Measurements from ENCODE around the gene ATAD3A.
"Not testable (repeated sequence)": the region's sequence is repeated elsewhere in the genome, so short reads cannot be mapped to it uniquely, and the experiment has no call there.

Gene ATAD3A

DNA sequence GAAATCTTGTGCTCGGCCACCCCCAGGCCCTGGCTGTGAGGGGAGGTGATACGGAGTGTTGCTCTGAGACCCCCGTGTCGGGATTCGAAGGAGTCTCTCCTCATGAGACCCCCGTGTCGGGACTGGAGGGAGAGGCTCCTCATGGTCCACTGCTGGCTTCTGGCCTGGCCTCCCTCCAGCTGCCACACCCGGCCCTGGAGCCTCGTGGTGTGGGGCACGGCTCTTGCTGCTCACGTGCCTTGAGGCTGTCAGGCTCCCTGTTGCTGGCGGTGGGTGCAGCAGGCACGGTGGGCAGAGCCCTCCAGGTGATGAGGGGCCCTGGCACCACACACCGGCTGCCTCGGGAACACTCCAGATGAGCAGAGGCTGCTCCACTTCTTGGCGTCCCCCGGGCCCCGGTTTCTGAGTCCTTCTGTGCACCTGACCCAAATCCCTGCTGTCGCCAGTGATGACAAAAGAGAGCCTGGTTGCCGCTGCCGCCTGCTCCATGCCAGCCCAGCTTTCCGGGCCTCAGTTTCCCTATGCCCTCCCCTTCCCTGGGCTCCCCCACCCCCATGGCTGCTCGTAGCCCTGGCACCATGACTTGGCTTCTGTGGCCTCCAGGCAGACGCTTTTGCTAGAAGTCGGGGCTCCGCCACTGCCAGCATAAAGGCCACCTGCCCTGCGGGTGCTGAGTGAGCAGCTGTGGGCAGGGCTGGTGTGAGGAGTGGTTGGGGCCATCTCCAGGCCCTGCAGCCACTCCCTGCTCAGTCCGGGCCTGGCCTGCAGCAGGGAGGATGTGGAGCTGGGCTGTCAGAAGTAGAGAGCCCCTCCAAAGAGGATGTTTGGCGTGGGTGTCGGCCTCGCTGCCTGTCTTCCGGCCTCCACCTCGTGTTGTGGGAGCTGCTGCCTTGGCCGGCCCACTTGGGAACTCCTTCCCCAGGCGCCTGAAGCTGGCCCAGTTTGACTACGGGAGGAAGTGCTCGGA lies 16.6 kb downstream of the ATAD3A start:
- DNase-seq (ENCODE audit: low read depth) = no peak
- TF ChIP-seq, protein P1, sequence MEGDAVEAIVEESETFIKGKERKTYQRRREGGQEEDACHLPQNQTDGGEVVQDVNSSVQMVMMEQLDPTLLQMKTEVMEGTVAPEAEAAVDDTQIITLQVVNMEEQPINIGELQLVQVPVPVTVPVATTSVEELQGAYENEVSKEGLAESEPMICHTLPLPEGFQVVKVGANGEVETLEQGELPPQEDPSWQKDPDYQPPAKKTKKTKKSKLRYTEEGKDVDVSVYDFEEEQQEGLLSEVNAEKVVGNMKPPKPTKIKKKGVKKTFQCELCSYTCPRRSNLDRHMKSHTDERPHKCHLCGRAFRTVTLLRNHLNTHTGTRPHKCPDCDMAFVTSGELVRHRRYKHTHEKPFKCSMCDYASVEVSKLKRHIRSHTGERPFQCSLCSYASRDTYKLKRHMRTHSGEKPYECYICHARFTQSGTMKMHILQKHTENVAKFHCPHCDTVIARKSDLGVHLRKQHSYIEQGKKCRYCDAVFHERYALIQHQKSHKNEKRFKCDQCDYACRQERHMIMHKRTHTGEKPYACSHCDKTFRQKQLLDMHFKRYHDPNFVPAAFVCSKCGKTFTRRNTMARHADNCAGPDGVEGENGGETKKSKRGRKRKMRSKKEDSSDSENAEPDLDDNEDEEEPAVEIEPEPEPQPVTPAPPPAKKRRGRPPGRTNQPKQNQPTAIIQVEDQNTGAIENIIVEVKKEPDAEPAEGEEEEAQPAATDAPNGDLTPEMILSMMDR (IDR thresholded peaks at IDR 0.05; ENCODE audit: control insufficient read depth, insufficient read depth, low read depth, low read length, missing control alignments) = no peak
- H3K4me3 ChIP-seq (ENCODE audit: control insufficient read depth, low read depth, low read length) = no peak overlapping the region

DNA sequence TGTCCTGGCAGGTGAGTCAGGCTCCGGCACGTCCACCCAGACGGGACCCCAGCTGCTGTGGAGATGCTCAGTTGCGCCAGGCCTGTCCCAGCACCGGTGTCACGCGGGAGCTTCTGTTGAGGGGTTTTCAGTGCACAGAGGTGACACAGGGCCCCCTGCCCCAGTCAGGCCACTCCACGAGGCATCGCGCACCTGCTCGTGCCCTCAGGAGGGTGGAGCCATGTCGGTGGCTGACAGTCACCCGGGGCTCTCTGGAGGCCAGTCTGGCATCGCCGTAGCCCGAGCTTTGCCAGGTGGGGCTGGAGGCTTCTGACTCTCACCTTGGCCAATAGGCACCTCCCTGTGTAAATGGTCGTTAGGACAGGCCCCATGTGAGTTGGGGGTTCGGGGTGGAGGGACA lies 17.4 kb downstream of the ATAD3A start:
- DNase-seq (ENCODE audit: low read depth) = no peak
- TF ChIP-seq, protein P1 (IDR thresholded peaks at IDR 0.05; ENCODE audit: control insufficient read depth, insufficient read depth, low read depth, low read length, missing control alignments) = no peak
- H3K4me3 ChIP-seq (ENCODE audit: control insufficient read depth, low read depth, low read length) = no peak overlapping the region

DNA sequence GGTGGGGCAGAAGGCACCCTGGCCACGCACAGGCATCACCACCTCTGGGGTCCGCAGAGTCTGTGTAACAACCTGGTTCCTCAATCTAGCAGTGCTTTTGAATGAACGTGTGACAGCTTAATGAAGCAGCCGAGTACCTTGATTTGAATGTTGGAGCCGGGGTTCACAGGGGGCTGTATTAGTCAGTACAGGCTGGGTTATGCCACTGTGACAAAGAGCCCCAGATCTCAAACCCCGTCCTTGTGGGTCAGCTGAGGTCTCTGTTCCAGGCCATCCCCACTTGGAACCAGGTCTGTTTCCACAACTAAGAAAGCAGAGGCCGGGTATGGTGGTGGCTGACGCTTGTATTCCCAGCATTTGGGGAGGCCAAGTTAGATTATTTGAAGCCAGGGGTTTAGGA lies 18.0 kb downstream of the ATAD3A start:
- TF ChIP-seq, protein P1 (IDR thresholded peaks at IDR 0.05; ENCODE audit: control insufficient read depth, insufficient read depth, low read depth, low read length, missing control alignments) = no peak
- no peak for DNase-seq (ENCODE audit: low read depth)
- H3K4me3 ChIP-seq (ENCODE audit: control insufficient read depth, low read depth, low read length) = no peak overlapping the region

DNA sequence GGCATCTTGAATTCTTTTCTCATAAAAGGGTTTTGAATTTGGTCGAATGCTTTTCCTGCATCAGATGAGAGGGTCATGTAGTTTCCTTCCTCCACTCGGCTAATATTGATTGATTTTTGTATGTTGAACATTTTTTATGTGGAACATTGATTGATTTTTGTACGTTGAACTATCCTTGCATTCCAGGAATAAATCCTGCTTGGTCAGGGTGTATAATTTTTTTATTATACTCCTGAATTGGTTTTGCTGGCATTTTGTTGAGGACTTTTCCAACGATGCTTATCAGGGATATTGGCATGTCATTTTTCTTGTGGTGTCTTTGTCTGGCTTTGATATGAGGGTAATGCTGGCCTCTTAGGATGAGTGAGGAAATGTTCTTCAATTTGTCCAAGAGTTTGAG lies 20.0 kb downstream of the ATAD3A start:
- no peak overlapping the region for H3K4me3 ChIP-seq (ENCODE audit: control insufficient read depth, low read depth, low read length)
- no peak for DNase-seq (ENCODE audit: low read depth)
- TF ChIP-seq, protein P1 (IDR thresholded peaks at IDR 0.05; ENCODE audit: control insufficient read depth, insufficient read depth, low read depth, low read length, missing control alignments) = no peak

DNA sequence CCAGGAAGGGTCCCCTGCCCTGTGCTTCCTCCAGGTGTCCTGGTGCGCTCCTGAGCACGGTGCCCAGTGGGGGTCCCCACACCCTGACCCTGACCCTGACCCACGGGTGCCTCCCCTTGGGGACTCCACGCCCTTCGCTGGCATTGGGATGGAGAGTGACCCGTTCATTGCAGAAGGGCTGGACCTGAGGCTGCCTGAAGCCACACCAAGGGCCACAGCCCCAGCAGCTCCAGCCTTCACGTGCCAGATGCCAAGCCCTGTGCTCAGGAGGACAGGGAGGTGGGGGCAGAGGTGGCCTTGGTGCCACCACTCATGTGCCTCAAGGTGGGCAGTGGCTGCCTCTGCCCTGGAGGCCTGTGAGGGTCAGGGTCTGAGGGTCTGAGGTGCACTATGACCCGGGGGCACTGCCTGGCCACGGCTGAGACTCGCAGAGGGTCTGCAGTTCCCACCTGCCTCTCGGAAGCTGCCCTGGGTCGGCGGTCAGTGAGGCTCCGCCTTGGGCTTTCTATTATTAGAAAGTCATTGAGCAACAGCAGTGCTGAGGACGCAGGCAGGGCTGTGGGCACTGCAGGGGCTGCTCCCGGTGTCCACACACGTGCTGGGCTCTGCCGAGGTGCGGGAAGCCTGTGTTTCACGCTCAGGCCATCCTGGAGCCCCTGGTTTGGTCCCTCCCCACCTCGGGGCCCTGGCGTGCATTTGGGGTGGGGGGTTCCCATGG lies 21.4 kb downstream of the ATAD3A start:
- not testable (repeated sequence) for H3K4me3 ChIP-seq (ENCODE audit: control insufficient read depth, low read depth, low read length); DNase-seq (ENCODE audit: low read depth)

DNA sequence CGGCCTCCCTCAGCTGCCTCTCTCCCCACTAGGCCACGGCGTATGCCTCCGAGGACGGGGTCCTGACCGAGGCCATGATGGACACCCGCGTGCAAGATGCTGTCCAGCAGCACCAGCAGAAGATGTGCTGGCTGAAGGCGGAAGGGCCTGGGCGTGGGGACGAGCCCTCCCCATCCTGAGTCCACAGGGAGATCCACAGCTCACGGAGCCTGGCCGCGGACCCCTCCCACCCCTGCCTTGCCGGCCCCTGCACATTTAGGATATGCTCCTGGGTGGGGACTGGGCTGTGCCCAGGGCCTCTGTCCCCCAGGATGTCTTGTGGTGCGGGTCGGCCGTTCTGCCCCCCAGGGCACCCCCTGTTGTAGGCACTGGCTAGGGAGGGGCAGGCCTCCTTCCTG lies 21.9 kb downstream of the ATAD3A start:
- not testable (repeated sequence) for DNase-seq (ENCODE audit: low read depth); H3K4me3 ChIP-seq (ENCODE audit: control insufficient read depth, low read depth, low read length)

DNA sequence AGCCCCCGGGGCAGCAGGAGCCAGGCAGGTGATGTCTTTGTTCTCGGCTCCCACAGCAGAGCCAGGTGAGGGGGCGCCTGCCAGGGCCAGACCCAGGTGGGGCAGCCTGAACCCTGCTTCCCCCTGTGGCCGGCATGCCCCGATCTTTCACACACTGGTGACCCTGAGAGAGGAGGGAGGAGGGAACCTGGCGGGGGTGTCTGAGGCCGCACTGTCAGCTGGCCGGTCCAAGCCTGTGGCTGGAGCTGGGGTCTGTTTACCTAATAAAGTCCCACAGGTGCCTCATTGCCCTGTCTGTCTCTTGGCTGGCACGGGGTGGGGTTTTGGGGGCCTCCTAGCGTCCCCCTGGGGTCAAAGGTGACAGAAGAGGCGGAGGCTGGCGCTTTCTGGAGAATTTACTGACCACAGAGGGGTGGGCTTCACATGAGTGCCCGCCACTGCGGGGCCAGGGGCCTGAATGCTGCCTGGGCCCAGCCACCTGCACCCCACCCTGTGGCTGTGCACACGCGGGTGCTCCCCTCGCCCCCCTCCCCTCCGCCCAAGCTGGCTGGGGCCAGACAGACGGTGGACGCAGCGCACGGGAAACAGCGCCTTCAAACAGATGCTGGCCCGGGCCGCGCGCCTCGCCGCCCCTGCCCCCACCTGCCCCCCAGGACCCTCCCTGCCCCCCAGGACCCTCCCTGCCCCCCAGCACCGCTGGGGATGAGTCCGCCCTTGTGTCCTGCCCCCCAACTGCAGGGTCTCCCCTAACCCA lies 22.6 kb downstream of the ATAD3A start:
- no peak overlapping the region for H3K4me3 ChIP-seq (ENCODE audit: control insufficient read depth, low read depth, low read length)
- TF ChIP-seq, protein P1 (IDR thresholded peaks at IDR 0.05; ENCODE audit: control insufficient read depth, insufficient read depth, low read depth, low read length, missing control alignments) = no peak
- DNase-seq (ENCODE audit: low read depth) = no peak
